Astrocyte (in vitro differentiated cells and primary cell): Measurements from ENCODE around the gene RALB. TPM values are rescaled to one million over a fixed set of nuclear protein-coding genes. Genes with fewer than 3 reads are reported as not detected.

Experiments
- DNase-seq: peaks from one replicate; pipeline ENCODE4 v3.0.0-alpha.2; 2010; ENCODE audit warnings: low read depth
- FAIRE-seq: peaks from 2 replicates; lab custom pipeline; 2011; peaks lifted over from hg19 to GRCh38; lab: Jason Lieb, UNC
- H2AFZ ChIP-seq: 2 replicates; pipeline ENCODE4 v1.6.0; 2012; ENCODE audit warnings: low read depth, low read length, inconsistent platforms
- H3K27ac ChIP-seq: 2 replicates; pipeline ENCODE4 v1.5.1; 2011; ENCODE audit warnings: low read depth, low read length, inconsistent platforms
- H3K27me3 ChIP-seq: 2 replicates; pipeline ENCODE4 v1.6.0; 2011; ENCODE audit warnings: low read length, inconsistent platforms; ENCODE audit not compliant: insufficient read depth
- H3K36me3 ChIP-seq: 2 replicates; pipeline ENCODE4 v1.5.1; 2011; ENCODE audit warnings: low read length, inconsistent platforms; ENCODE audit not compliant: insufficient read depth
- H3K4me1 ChIP-seq: 2 replicates; pipeline ENCODE4 v1.5.1; 2011; ENCODE audit warnings: low read length, inconsistent platforms; ENCODE audit not compliant: insufficient read depth
- H3K4me2 ChIP-seq: 2 replicates; pipeline ENCODE4 v1.6.0; 2012; ENCODE audit warnings: low read length, inconsistent platforms
- H3K4me3 ChIP-seq: 2 replicates; pipeline ENCODE4 v1.5.1; 2011; ENCODE audit warnings: low read depth, mild to moderate bottlenecking, low read length, inconsistent platforms; ENCODE audit not compliant: insufficient read depth
- H3K79me2 ChIP-seq: 2 replicates; pipeline ENCODE4 v1.6.0; 2012; ENCODE audit warnings: mild to moderate bottlenecking, low read length, inconsistent platforms; ENCODE audit not compliant: insufficient read depth
- H3K9ac ChIP-seq: 2 replicates; pipeline ENCODE4 v1.6.0; 2012; ENCODE audit warnings: mild to moderate bottlenecking, low read length, inconsistent platforms
- H3K9me3 ChIP-seq: 2 replicates; pipeline ENCODE4 v1.5.1; 2012; ENCODE audit warnings: low read depth, mild to moderate bottlenecking, low read length, inconsistent platforms; ENCODE audit not compliant: insufficient read depth
- H4K20me1 ChIP-seq: 2 replicates; pipeline ENCODE4 v1.6.0; 2012; ENCODE audit warnings: low read length, inconsistent platforms; ENCODE audit not compliant: insufficient read depth
- H3K27ac Mint-ChIP-seq: one replicate; pipeline ENCODE4 v1.8.0; 2021; ENCODE audit warnings: mild to moderate bottlenecking, mixed read lengths; ENCODE audit not compliant: unreplicated experiment
- H3K27me3 Mint-ChIP-seq: one replicate; pipeline ENCODE4 v1.8.0; 2021; ENCODE audit warnings: low read depth, mixed read lengths; ENCODE audit not compliant: unreplicated experiment
- H3K36me3 Mint-ChIP-seq: one replicate; pipeline ENCODE4 v1.8.0; 2021; ENCODE audit warnings: low read depth, mixed read lengths; ENCODE audit not compliant: unreplicated experiment
- H3K4me1 Mint-ChIP-seq: one replicate; pipeline ENCODE4 v1.8.0; 2021; ENCODE audit warnings: low read depth, mixed read lengths; ENCODE audit not compliant: unreplicated experiment
- H3K4me3 Mint-ChIP-seq: one replicate; pipeline ENCODE4 v1.8.0; 2021; ENCODE audit warnings: mild to moderate bottlenecking, moderate library complexity, mixed read lengths; ENCODE audit not compliant: unreplicated experiment
- H3K9me3 Mint-ChIP-seq: one replicate; pipeline ENCODE4 v1.8.0; 2021; ENCODE audit warnings: mild to moderate bottlenecking, mixed read lengths; ENCODE audit not compliant: unreplicated experiment
- EZH2 ChIP-seq: IDR thresholded peaks from 2 replicates; pipeline ENCODE4 v1.6.1; 2012; ENCODE audit warnings: mild to moderate bottlenecking, low read length, inconsistent platforms; ENCODE audit not compliant: insufficient read depth
- total RNA-seq: library from RNA; stranded (reverse); gene quantifications from 2 replicates; pipeline ENCODE4 v1.2.1, GENCODE V29; 2021
- TF ChIP-seq, protein P1 (sequence below): IDR thresholded peaks from 2 replicates; pipeline ENCODE4 v1.5.1; 2011; ENCODE audit warnings: low read depth, mild to moderate bottlenecking, inconsistent platforms, low read length, moderate library complexity; ENCODE audit not compliant: insufficient read depth

Gene RALB
- total RNA-seq, 1 donor from 2014 or later, result 44.5 TPM

DNA sequence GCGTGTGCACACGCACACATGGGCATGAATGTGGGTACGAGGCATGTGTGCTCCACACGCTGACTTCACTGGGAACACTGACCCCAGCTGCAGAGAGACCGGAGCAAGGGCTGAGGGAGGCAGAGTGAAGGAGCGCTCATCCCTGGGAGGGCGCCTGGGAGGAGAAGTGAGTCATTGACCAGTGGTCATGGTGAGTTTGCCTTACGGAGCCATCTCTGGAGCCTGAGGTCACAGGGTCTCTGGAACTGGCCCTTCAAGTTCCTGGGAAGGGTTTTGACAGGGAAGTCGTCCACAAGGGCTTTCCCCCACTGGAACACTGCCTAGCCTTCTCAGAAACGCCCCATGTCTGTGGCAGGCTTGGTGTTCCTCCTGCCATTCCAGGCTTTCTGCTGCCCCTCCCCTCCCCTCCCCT lies 15.2 kb upstream of the RALB start:
- H3K4me1 Mint-ChIP-seq, result peaks cover 30% of the 10 kb centered on the region
- H3K27ac ChIP-seq, result no peak overlapping the region
- H4K20me1 ChIP-seq, result no peaks in the 10 kb centered on the region
- H3K27me3 ChIP-seq, result no peaks in the 10 kb centered on the region
- no peaks in the 10 kb centered on the region for H3K36me3 Mint-ChIP-seq
- H3K4me2 ChIP-seq, result peak overlapping the region; percentile 76
- no peak overlapping the region for H3K27ac Mint-ChIP-seq
- no peak overlapping the region for H3K4me3 ChIP-seq
- H3K4me1 ChIP-seq, result peaks cover 35% of the 10 kb centered on the region
- no peaks in the 10 kb centered on the region for H3K36me3 ChIP-seq
- H3K9me3 ChIP-seq, result no peaks in the 10 kb centered on the region
- H3K79me2 ChIP-seq, result no peaks in the 10 kb centered on the region
- TF ChIP-seq, protein P1, sequence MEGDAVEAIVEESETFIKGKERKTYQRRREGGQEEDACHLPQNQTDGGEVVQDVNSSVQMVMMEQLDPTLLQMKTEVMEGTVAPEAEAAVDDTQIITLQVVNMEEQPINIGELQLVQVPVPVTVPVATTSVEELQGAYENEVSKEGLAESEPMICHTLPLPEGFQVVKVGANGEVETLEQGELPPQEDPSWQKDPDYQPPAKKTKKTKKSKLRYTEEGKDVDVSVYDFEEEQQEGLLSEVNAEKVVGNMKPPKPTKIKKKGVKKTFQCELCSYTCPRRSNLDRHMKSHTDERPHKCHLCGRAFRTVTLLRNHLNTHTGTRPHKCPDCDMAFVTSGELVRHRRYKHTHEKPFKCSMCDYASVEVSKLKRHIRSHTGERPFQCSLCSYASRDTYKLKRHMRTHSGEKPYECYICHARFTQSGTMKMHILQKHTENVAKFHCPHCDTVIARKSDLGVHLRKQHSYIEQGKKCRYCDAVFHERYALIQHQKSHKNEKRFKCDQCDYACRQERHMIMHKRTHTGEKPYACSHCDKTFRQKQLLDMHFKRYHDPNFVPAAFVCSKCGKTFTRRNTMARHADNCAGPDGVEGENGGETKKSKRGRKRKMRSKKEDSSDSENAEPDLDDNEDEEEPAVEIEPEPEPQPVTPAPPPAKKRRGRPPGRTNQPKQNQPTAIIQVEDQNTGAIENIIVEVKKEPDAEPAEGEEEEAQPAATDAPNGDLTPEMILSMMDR, result no peak
- TF ChIP-seq EZH2, result no peak
- H2AFZ ChIP-seq, result no peak overlapping the region
- peaks cover 14% of the 10 kb centered on the region for H3K27me3 Mint-ChIP-seq
- no peak overlapping the region for H3K9ac ChIP-seq
- H3K4me3 Mint-ChIP-seq, result peak overlapping the region; percentile 15
- FAIRE-seq (no peak), DNase-seq (peak; percentile 74)
- H3K9me3 Mint-ChIP-seq, result no peaks in the 10 kb centered on the region

DNA sequence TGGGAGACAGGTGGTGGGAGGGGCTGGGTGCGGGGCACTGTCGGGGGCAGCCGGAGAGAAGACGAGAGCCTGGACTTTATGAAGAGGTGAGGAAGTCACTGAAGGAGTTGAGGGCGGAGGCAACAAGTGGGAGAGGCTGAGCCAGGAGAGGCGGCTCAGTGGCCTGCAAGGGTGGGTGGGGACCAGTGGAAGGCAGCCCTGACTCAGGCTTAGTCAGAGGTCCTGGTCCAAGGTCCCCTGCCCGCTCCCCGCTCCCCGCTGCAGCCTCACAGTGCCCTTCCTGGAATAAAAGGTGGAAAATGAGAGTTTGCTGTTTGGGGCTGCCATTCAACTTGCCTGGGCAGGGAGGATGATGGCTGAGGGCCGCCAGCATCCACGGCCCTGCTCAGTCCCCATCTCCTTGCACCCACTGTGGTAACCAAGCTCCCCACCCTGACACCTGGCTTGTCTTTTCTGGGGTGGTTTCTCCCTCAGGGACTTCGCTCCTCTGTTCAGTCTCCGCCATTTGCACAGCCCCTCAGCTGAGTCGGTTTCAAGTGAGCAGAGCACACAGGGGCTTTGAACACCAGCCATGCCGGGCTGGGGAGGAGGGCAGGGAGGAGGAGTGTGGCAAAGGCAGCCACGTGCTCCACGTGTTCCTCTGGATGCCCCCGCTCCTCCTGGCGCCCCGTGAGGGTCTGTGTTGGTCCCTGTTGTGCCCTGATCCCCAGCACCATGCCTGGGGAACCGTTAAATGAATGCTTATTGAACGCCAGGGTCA lies 13.7 kb upstream of the RALB start:
- DNase-seq, result peak; percentile 80
- H3K4me3 Mint-ChIP-seq, result peak overlapping the region; percentile 45
- no peaks in the 10 kb centered on the region for H3K9me3 Mint-ChIP-seq
- no peak for FAIRE-seq
- Histone ChIP-seq H2AFZ (peak overlapping the region; percentile 55), H3K36me3 (no peaks in the 10 kb centered on the region), H3K4me3 (peak overlapping the region; percentile 38), H3K79me2 (no peaks in the 10 kb centered on the region), H3K27me3 (no peaks in the 10 kb centered on the region), H3K4me2 (peak overlapping the region; percentile 76), H4K20me1 (no peaks in the 10 kb centered on the region), H3K4me1 (peaks cover 41% of the 10 kb centered on the region), H3K27ac (peak overlapping the region; percentile 75), H3K9ac (peak overlapping the region; percentile 62), H3K9me3 (no peaks in the 10 kb centered on the region)
- H3K36me3 Mint-ChIP-seq, result no peaks in the 10 kb centered on the region
- H3K4me1 Mint-ChIP-seq, result peaks cover 34% of the 10 kb centered on the region
- no peak overlapping the region for H3K27ac Mint-ChIP-seq
- TF ChIP-seq, protein P1, result no peak
- TF ChIP-seq EZH2, result no peak
- peaks cover 5% of the 10 kb centered on the region for H3K27me3 Mint-ChIP-seq
